Endodermal cell (in vitro differentiated cells): ENCODE results near the gene AKAP13. TPM values are rescaled to one million over a fixed set of nuclear protein-coding genes. Genes with fewer than 3 reads are reported as not detected.

ENCODE experiments used
- DNase-seq: peaks from one replicate; pipeline ENCODE4 v3.0.0-alpha.2; 2017
- H3K27ac ChIP-seq: 2 replicates; pipeline ENCODE4 v1.5.1; 2013; ENCODE audit warnings: mild to moderate bottlenecking, low read depth, low read length, moderate library complexity
- H3K27me3 ChIP-seq: 2 replicates; pipeline ENCODE4 v1.6.1; 2013; ENCODE audit warnings: mild to moderate bottlenecking, low read length, moderate library complexity; ENCODE audit not compliant: insufficient read depth, control insufficient read depth, poor library complexity, severe bottlenecking
- H3K36me3 ChIP-seq: 2 replicates; pipeline ENCODE4 v1.7.0; 2013; ENCODE audit warnings: mild to moderate bottlenecking, low read length, moderate library complexity; ENCODE audit not compliant: control insufficient read depth, insufficient read depth
- H3K4me1 ChIP-seq: one replicate; pipeline ENCODE4 v1.7.0; 2013; ENCODE audit warnings: low read length; ENCODE audit not compliant: control insufficient read depth, insufficient read depth
- H3K4me3 ChIP-seq: 2 replicates; pipeline ENCODE4 v1.5.1; 2013; ENCODE audit warnings: mild to moderate bottlenecking, low read length, moderate library complexity
- H3K9ac ChIP-seq: 2 replicates; pipeline ENCODE4 v1.6.1; 2013; ENCODE audit warnings: mild to moderate bottlenecking, low read length, moderate library complexity; ENCODE audit not compliant: poor library complexity, severe bottlenecking; ENCODE audit errors: extremely low read depth
- H3K9me3 ChIP-seq: 2 replicates; pipeline ENCODE4 v1.6.1; 2013; ENCODE audit warnings: mild to moderate bottlenecking, low read length, moderate library complexity; ENCODE audit not compliant: control insufficient read depth
- H3K27ac Mint-ChIP-seq: 2 replicates; pipeline ENCODE4 v1.8.0; 2020; ENCODE audit warnings: mixed read lengths
- H3K27me3 Mint-ChIP-seq: 2 replicates; pipeline ENCODE4 v1.8.0; 2021; ENCODE audit warnings: mild to moderate bottlenecking, mixed read lengths; ENCODE audit not compliant: insufficient read depth
- H3K36me3 Mint-ChIP-seq: 2 replicates; pipeline ENCODE4 v1.8.0; 2020; ENCODE audit warnings: low read depth, mixed read lengths
- H3K4me1 Mint-ChIP-seq: 2 replicates; pipeline ENCODE4 v1.8.0; 2020; ENCODE audit warnings: mixed read lengths
- H3K4me3 Mint-ChIP-seq: 2 replicates; pipeline ENCODE4 v1.8.0; 2020; ENCODE audit warnings: mild to moderate bottlenecking, moderate library complexity, mixed read lengths
- H3K9me3 Mint-ChIP-seq: 2 replicates; pipeline ENCODE4 v1.8.0; 2020; ENCODE audit warnings: mild to moderate bottlenecking, mixed read lengths
- WGBS, 2 experiments: methylation state at CpG; one replicate each; pipeline versions ENCODE4 v1.1.5 to v1.1.7; 2013; ENCODE audit warnings: missing lambda C conversion rate in 2 of 2, mixed read lengths in 1 of 2; ENCODE audit not compliant: insufficient coverage in 1 of 2, insufficient read length in 1 of 2; 5-methylcytosine and 5-hydroxymethylcytosine counted together
- total RNA-seq, 2 donors: library from RNA; stranded (reverse); fragmentation: NEBNext Ultra II Directional in 1 of 2; extraction: Animal tissue kit (Norgen Biotek cat#: 25700) in 1 of 2; gene quantifications; 2 replicates in 1 of 2; 3 replicates in 1 of 2; pipeline ENCODE4 v1.2.1, GENCODE V29; 2021
- TF ChIP-seq, protein P1 (sequence below): fragments of 200-600 bp; sonication (generic); conservative IDR thresholded peaks from 2 replicates; pipeline ENCODE4 v1.5.0; 2021; ENCODE audit warnings: antibody characterized with exemption, mild to moderate bottlenecking

Gene AKAP13
- total RNA-seq, 2 donors from 2014 or later: 115 to 131 TPM

DNA sequence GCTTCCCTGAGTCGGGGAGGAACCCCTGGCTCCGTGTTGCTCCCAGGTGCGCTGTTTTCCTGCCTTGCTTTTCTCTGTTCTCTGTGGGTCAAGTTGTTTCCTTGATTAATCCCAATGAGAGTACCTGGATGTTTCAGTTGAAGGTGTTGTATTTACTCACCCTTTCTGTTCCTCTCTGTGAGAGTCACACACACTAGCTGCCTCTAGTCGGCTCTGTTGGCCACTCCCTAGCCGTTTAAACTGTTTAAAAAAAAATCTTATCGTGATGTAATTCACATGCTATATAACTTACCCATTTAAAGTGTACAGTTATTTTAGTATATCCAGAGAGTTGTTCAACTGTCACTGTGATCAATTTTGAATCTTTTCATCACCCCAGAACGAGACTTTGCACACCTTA lies 74.0 kb downstream of the AKAP13 start:
- H3K27ac Mint-ChIP-seq: peak overlapping the region; percentile 79
- TF ChIP-seq, protein P1, sequence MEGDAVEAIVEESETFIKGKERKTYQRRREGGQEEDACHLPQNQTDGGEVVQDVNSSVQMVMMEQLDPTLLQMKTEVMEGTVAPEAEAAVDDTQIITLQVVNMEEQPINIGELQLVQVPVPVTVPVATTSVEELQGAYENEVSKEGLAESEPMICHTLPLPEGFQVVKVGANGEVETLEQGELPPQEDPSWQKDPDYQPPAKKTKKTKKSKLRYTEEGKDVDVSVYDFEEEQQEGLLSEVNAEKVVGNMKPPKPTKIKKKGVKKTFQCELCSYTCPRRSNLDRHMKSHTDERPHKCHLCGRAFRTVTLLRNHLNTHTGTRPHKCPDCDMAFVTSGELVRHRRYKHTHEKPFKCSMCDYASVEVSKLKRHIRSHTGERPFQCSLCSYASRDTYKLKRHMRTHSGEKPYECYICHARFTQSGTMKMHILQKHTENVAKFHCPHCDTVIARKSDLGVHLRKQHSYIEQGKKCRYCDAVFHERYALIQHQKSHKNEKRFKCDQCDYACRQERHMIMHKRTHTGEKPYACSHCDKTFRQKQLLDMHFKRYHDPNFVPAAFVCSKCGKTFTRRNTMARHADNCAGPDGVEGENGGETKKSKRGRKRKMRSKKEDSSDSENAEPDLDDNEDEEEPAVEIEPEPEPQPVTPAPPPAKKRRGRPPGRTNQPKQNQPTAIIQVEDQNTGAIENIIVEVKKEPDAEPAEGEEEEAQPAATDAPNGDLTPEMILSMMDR: peak; percentile 42
- no peaks in the 10 kb centered on the region for H3K27me3 Mint-ChIP-seq
- Histone ChIP-seq H3K9me3 (peaks cover 23% of the 10 kb centered on the region), H3K4me3 (no peak overlapping the region), H3K4me1 (peaks cover 21% of the 10 kb centered on the region), H3K27ac (peak overlapping the region; percentile 73), H3K9ac (no peak overlapping the region), H3K27me3 (no peaks in the 10 kb centered on the region), H3K36me3 (peaks cover 12% of the 10 kb centered on the region)
- H3K36me3 Mint-ChIP-seq: peaks cover 29% of the 10 kb centered on the region
- H3K4me1 Mint-ChIP-seq: peaks cover 55% of the 10 kb centered on the region
- peaks cover 20% of the 10 kb centered on the region for H3K9me3 Mint-ChIP-seq
- DNase-seq: no peak
- 78 to 80% methylated on average over 2 to 7 of the region's 7 CpGs for WGBS, 2 experiments
- H3K4me3 Mint-ChIP-seq: no peak overlapping the region

DNA sequence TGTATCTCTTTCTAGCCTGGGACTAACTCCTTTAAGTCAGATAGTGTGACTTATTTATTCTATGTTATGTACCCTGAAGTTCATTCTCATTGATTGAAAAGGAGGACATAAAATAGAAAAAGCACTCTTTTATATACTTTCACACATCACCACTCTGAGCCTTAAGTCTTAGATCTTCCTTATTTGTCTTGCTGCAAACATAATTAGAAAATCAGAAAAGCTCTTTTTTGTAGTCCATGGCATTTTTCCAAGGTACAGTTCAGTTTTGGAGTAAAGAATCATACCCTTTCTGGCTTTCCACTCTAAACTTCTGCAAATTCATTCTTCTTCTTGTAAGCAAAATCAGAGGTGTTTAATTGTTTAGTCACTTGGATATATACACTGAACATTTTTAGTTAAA lies 75.5 kb downstream of the AKAP13 start:
- H3K4me1 ChIP-seq: peaks cover 21% of the 10 kb centered on the region
- H3K27me3 ChIP-seq: no peaks in the 10 kb centered on the region
- peaks cover 67% of the 10 kb centered on the region for H3K4me1 Mint-ChIP-seq
- H3K4me3 Mint-ChIP-seq: no peak overlapping the region
- DNase-seq: no peak
- peak overlapping the region; percentile 30 for H3K4me3 ChIP-seq
- no peak overlapping the region for H3K9ac ChIP-seq
- no peak overlapping the region for H3K27ac Mint-ChIP-seq
- no peaks in the 10 kb centered on the region for H3K27me3 Mint-ChIP-seq
- peak overlapping the region; percentile 73 for H3K27ac ChIP-seq
- peaks cover 6% of the 10 kb centered on the region for H3K9me3 Mint-ChIP-seq
- TF ChIP-seq, protein P1: no peak
- peaks cover 14% of the 10 kb centered on the region for H3K36me3 Mint-ChIP-seq
- peaks cover 8% of the 10 kb centered on the region for H3K9me3 ChIP-seq
- peaks cover 9% of the 10 kb centered on the region for H3K36me3 ChIP-seq

DNA sequence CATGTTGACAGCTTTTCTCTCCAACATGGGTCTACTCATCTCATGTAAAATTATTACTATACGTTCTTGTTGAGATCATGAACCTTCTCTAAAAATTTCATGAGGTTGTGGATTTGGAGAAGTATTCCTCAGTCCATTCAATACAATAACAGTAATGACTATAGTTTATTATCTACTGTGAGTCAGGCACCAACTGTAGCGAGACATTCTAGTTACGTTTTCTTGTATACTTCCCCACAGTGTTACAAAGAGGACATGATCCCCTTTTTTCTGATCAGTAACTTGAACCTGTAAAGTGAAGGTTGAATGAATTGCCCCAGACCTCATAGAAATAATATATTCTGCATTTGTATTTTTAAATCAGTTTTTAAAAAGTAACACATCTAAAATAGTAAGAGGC lies 76.4 kb downstream of the AKAP13 start:
- Histone ChIP-seq H3K4me1 (peaks cover 21% of the 10 kb centered on the region), H3K4me3 (no peak overlapping the region), H3K27me3 (no peaks in the 10 kb centered on the region), H3K9me3 (no peaks in the 10 kb centered on the region), H3K36me3 (peaks cover 9% of the 10 kb centered on the region), H3K27ac (no peak overlapping the region), H3K9ac (no peak overlapping the region)
- no peak overlapping the region for H3K27ac Mint-ChIP-seq
- H3K9me3 Mint-ChIP-seq: no peaks in the 10 kb centered on the region
- H3K27me3 Mint-ChIP-seq: no peaks in the 10 kb centered on the region
- H3K36me3 Mint-ChIP-seq: peaks cover 8% of the 10 kb centered on the region
- DNase-seq: no peak
- no peak overlapping the region for H3K4me3 Mint-ChIP-seq
- WGBS, 2 experiments: 94 to 100% methylated on average over 1 to 2 of the region's 3 CpGs
- TF ChIP-seq, protein P1: no peak
- H3K4me1 Mint-ChIP-seq: peaks cover 63% of the 10 kb centered on the region
